ENCODE data around the gene ZNF630.

DNA sequence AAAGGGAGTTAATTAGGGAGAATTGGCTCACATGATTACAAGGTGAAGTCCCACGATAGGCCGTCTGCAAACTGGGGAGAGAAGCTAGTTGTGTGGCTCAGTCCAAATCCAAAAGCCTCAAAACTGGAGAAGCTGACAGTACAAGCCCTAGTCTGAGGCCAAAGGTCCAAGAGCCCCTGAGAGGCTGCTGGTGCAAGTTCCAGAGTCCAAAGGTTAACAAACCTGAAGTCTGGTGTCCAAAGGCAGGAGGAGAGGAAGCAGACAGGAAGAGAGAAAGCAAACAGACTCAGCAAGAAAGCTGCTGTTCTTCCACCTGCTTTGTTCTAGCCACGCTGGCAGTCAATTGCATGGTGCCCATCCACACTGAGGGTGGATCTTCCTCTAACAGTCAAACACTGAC, 30.0 kb upstream of the ZNF630 start:
- TF ChIP-seq, protein P1, sequence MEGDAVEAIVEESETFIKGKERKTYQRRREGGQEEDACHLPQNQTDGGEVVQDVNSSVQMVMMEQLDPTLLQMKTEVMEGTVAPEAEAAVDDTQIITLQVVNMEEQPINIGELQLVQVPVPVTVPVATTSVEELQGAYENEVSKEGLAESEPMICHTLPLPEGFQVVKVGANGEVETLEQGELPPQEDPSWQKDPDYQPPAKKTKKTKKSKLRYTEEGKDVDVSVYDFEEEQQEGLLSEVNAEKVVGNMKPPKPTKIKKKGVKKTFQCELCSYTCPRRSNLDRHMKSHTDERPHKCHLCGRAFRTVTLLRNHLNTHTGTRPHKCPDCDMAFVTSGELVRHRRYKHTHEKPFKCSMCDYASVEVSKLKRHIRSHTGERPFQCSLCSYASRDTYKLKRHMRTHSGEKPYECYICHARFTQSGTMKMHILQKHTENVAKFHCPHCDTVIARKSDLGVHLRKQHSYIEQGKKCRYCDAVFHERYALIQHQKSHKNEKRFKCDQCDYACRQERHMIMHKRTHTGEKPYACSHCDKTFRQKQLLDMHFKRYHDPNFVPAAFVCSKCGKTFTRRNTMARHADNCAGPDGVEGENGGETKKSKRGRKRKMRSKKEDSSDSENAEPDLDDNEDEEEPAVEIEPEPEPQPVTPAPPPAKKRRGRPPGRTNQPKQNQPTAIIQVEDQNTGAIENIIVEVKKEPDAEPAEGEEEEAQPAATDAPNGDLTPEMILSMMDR (IDR thresholded peaks at IDR 0.05; ENCODE audit: extremely low read depth in 1 of 2, insufficient read depth in 1 of 2, low read depth in 1 of 2, low read length in 2 of 2), result no peak
- no peak for TF ChIP-seq POLR2A (IDR thresholded peaks at IDR 0.05; ENCODE audit: low read depth, low read length)
- TF ChIP-seq EZH2 (IDR thresholded peaks at IDR 0.05; ENCODE audit: borderline replicate concordance, low read depth, low read length, severe bottlenecking), result no peak
- TF ChIP-seq JUN (IDR thresholded peaks at IDR 0.05; ENCODE audit: borderline replicate concordance, insufficient read depth, insufficient read length, low read depth), result no peak
- TF ChIP-seq, protein P2, sequence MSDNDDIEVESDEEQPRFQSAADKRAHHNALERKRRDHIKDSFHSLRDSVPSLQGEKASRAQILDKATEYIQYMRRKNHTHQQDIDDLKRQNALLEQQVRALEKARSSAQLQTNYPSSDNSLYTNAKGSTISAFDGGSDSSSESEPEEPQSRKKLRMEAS (IDR thresholded peaks at IDR 0.05; ENCODE audit: insufficient read depth, insufficient read length), result no peak

All from endothelial cell of umbilical vein (primary cell).